Fibroblast of skin of left biceps (primary cell): Measurements from ENCODE around the gene HES4.
"Not testable (repeated sequence)": the region's sequence is repeated elsewhere in the genome, so short reads cannot be mapped to it uniquely, and the experiment has no call there.

ENCODE experiments used
- DNase-seq, 2 experiments: peaks; one replicate each; pipeline ENCODE4 v3.0.0-alpha.2; 2013; ENCODE audit warnings: low read depth in 2 of 2

Gene HES4

GRCh38 chr1:1033009-1033587 is 33.2 kb upstream of the HES4 start:
- DNase-seq = peak in 1 of 2 experiments; percentile 20

- no peak for DNase-seq
These were observed 32.5 kb upstream of the HES4 start for GRCh38 chr1:1032424-1032823.

GRCh38 chr1:1031659-1032235 is 31.9 kb upstream of the HES4 start:
- DNase-seq = no peak

GRCh38 chr1:1030867-1031658 is 31.2 kb upstream of the HES4 start:
- DNase-seq = not testable (repeated sequence)

DNA sequence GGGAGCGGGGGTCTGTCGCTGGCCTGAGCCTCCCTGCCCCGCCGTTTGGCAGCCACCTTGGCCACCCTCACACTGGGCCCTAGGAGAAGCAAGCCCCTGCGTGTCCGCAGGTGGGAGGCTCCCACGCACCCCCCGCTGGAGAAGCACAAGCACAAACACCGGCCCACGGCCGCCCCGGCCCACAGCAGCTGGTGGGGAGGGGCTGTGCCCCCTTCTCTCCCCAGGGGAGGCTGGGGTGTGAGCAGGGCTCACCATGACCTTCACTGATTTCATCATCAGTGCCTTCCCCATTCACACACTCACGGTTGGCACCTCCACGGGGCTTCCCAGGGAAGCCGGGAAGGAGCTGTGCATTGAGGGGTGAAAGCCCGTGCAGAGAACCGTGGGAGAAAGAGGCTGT is 27.9 kb upstream of the HES4 start:
- DNase-seq = no peak

DNA sequence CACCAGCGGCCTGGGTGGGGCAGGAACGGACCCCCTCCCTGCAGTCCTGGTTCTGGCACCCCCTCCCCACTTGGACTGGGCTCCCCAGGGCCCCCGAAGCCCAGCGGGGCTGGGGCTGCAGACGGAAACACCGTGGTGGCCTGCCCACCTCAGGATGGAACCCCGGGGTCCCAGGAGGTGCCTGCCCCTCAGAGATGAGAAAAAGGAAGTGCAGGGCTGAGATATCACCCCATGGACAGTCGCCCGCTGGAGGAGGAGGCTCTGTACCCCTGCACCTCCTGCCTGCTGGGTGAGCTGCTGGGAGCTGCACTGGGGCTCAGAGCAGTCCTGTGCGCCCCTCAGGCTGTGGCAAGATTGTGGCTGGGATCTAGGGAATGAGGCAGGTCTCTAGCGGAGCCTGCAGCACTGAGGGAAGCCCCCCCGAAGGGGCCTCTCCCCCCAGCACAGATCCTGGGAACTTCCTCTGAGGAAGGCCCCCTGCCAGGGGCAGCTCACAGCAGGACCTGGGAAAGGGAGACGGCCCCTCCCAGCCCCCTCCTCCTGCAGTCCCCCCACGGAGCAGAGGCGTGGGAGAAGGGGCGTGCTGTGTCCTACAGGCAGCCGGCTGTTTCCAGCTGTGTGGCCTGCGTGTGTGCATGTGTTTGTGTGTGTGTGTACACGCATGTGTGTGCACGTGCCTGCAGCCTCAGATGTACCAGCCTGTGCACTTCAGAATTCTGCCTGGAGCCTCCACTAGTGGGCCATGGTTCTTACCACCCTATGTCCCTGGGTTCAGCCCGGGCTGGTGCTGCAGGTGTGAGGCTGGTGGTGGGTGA is 26.9 kb upstream of the HES4 start:
- DNase-seq = no peak

DNA sequence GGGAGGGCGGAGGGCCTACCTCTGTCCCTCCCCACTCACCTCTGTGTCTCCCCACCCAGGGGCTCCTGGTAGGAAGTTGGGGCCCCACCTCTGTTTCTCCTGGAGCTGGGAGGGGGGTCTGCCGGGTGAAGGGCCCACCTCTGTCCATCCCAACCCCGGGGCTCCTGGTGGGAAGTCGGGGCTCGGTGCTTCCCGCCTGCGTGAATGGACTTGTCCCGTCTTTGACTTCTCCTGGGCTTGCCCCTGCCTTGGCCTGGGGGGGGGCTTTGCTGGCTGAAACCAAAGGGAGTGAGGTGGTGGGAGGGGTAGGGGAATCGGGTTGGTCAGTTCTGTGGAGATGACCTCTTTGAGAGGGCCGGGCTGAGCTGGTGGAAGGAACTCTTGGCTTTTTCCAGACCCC is 25.8 kb upstream of the HES4 start:
- no peak for DNase-seq

DNA sequence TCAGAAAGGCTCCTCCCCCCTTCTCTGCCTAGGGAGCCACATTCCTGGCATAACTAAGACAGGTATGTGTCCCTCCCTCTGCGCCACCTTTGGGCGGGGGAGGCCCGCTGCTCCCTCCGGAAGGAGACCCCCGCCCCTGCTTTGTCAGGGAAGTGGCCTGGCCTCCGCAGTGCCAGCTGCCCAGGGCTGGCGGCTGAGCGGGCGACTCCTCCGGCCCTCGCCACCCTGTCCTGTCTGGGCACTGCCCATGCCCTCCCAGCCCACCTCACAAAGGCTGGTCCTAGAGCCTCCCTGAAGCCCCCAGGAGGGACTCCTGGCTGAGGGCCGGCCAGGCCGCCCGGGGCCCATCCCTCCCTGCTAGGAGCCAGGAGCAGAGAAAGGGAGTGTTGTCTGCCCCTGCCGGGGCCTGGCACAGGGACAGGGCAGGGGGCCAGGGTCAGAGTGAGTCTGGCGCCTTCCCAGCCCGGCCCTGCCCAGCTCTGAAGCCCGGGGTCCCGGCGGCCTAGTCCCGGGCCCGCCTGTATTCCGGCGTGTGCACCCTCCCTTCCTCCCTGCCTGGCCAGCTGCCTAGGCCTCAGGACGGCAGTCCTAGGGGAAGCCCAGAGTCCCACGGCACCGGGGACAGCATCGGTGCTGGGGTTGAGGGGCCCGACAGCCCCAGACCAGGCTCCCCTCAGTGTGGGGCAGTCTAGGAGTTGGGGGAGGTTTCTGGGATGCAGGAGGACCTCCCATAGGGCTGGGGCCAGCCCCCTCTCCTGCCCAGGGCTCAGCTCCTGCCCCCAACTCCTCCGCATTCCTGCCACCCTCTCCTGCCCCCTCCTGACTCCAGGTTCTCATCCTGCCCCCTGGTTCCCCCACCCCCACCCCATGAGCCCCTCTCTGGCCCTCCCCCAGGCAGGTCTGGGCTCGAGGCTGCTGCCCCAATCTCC is 25.1 kb upstream of the HES4 start:
- no peak for DNase-seq

DNA sequence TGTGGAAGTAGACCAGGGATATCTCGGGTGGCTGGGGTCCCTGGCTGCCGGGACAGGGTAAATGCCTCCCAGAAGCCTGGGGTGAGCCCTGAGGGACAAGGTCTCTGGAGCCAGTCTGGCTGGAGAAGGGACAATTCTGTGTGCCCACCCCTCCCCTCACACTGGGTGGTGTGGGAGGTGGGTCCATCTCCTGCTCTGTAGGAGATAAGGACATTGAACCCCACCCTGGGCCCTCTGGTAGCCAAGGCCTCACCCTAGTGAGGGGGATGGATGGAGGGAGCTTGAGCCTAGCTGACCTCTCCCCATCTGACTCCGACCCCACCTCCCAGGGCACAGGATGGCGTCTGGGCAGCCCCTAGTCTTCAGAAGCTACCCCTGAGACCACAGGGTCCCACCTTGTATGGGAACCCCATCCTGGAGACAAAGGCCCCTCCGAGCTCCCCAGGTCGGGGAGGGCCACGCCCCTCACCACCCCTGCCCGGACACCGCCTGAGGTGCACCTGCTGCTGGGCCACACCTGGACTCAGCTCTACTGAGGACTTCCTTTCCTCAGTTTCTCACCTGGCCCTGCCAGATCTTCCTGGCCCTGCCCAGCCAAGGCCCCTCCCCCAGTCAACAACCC is 24.4 kb upstream of the HES4 start:
- no peak for DNase-seq

GRCh38 chr1:1023700-1024099 is 23.8 kb upstream of the HES4 start:
- DNase-seq = no peak

DNA sequence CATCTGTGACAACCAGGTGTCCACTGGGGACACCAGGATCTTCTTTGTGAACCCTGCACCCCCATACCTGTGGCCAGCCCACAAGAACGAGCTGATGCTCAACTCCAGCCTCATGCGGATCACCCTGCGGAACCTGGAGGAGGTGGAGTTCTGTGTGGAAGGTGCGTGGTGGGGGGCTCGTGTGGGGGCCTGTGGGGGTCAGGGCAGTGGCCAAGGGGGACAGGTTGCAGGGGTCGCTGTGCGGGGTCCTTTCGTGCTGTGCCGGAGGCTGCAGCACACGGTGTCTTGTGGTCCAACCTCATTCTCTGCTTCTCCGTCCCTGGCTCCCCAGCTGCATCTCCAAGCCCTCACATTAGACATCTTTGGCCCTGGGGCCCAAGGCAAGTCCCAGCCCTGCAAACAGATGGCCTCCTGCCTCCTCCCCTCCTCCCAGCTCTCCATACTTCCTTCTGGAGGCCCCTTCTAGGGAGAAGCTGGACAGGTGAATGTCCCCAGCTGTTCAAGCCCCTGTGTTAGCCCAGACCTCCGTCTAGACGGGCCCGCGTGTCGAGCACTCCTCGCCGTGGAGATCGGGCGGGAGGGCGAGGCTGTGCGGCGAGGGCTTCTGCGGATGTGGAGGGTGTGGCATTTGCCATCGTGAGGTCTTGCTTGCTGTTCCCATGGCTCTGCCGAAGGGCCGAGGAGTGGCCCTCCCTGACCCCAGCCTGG is 22.6 kb upstream of the HES4 start:
- DNase-seq = no peak

- no peak for DNase-seq
These were observed 22.0 kb upstream of the HES4 start for GRCh38 chr1:1021920-1022259.

- peak; percentile 39 to 52 for DNase-seq
These were observed 21.4 kb upstream of the HES4 start for GRCh38 chr1:1021010-1021919.

DNA sequence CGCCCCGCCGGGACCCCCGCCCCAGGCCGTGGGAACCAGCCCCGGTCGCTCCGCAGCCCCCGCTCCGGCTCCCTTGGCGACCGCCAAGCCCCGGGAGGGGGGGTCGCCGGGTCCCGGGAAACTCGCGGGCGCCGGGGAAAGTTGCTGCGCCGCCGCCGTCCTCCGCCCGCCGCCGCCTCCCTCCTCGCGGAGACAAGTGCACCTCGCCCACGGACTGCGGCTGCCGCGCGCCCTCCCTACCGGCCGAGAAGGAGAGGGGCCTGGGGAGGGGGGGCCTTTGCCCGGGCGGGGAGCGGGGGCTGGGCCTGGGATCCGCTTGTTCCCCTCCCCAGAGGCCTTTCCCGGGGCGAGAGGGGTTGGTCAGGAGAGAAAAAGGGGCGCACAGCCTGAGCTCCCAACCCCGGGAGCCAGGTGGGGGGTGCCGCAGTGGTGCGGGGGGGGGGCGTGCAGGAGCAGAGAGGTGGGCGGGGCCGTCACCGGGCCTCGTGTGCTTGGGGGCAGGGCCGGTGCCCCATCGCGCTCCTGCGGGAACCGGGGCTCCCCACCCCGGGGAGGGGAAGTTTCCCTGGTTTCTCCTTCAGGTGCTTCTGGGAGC is 20.6 kb upstream of the HES4 start:
- no peak for DNase-seq

- no peak for DNase-seq
These were observed 20.1 kb upstream of the HES4 start, which contains the start of gene AGRN for GRCh38 chr1:1020000-1020404. TSS of gene AGRN (plus strand) at chr1:1020120. CDS start at chr1:1020173, 53 bp downstream.

DNA sequence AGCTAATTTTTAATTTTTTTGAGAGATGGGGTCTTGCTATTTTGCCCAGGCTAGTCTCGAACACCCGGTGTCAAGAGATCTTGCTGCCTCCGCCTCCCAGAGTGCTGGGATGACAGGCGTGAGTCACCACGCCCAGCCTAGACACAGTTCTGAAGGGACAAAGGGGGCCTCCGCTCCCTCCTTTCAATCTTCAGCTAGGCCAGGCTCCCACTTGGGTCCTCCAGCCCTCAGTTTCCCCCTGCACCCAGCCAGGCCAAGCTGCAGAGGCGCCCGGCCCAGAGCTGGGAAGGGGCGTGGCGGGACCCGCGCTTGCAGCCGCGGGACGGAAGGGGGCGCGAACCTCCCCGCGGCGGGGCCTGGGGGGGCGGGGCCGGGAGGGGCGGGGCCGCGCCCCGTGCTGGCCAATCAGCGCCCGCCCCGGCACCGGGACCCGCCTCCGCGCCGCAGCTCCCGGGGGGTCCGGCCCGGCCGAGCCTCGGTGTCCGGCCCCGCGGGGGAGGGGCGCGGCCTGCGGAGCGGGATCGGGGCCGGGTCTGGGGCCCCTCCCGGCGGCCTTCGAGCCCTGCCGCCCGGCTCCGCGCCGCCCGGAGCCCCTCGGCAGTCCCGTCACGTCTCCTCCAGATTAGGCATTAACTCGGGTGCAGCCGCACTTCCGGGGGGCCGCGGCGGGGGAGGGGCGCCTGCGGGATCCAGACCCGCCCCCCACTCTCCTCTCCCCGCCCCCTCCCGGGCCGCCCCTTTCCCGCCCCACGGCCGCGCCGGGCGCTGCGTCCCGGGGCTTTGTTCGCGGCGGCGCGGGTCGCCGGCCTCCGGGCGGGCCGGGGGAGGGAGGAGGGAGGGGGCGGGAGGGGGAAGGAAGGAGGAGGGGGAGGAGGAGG is 19.5 kb upstream of the HES4 start:
- DNase-seq = peak; percentile 53 to 64

DNA sequence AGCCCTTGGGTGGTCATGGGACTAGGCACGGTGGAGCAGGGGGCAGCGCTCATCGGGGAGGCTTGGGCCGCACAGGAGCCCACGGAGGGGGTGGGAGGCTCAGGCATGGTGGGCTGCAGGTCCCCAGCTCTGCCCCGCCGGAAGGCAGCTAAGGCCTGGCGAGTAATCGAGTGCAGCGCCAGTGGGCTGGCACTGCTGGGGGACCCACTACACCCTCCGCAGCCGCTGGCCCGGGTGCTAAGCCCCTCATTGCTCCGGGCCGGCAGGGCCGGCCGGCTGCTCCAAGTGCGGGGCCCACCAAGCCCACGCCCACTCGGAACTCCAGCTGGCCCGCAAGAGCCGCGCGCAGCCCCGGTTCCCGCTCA is 18.4 kb upstream of the HES4 start:
- DNase-seq = not testable (repeated sequence)
